Activated CD4-positive, alpha-beta T cell treated with anti-CD3 and anti-CD28 coated beads, Interleukin-2, amount 10 ng/mL, durations not matched to agents 7 days and 5 days (primary cell): ENCODE measurements around the gene ENGASE. TPM values are rescaled to one million over a fixed set of nuclear protein-coding genes. Genes with fewer than 3 reads are reported as not detected.

Experiments used
- CTCF ChIA-PET: fragments of 350-600 bp; sonication (Branson Sonifier 250); formaldehyde crosslinking; loops from one replicate; lab custom pipeline; 2021; ENCODE audit warnings: antibody characterized with exemption; lab: Charles Lee
- POLR2A ChIA-PET: fragments of 350-600 bp; sonication (Branson Sonifier 250); formaldehyde crosslinking; loops from one replicate; lab custom pipeline; 2021; ENCODE audit warnings: antibody characterized with exemption; lab: Charles Lee
- DNase-seq: peaks from one replicate; pipeline ENCODE4 v3.0.0-alpha.2; 2020
- H3K27ac Mint-ChIP-seq: one replicate; pipeline ENCODE4 v1.8.0; 2021; ENCODE audit warnings: mild to moderate bottlenecking, moderate library complexity, mixed read lengths
- H3K27me3 Mint-ChIP-seq: one replicate; pipeline ENCODE4 v1.8.0; 2021; ENCODE audit warnings: mixed read lengths
- H3K36me3 Mint-ChIP-seq: one replicate; pipeline ENCODE4 v1.8.0; 2021; ENCODE audit warnings: low read depth, mixed read lengths
- H3K4me1 Mint-ChIP-seq: one replicate; pipeline ENCODE4 v1.8.0; 2021; ENCODE audit warnings: mixed read lengths
- H3K4me3 Mint-ChIP-seq: one replicate; pipeline ENCODE4 v1.8.0; 2021; ENCODE audit warnings: mild to moderate bottlenecking, moderate library complexity, mixed read lengths
- H3K9me3 Mint-ChIP-seq: one replicate; pipeline ENCODE4 v1.8.0; 2021; ENCODE audit warnings: mixed read lengths
- total RNA-seq, 2 experiments: library from RNA; stranded (reverse); gene quantifications; one replicate each; pipeline ENCODE4 v1.2.3, GENCODE V29; 2021

The ENGASE gene
- total RNA-seq, 2 experiments from 2014 or later: 30.8 to 36.1 TPM

DNA sequence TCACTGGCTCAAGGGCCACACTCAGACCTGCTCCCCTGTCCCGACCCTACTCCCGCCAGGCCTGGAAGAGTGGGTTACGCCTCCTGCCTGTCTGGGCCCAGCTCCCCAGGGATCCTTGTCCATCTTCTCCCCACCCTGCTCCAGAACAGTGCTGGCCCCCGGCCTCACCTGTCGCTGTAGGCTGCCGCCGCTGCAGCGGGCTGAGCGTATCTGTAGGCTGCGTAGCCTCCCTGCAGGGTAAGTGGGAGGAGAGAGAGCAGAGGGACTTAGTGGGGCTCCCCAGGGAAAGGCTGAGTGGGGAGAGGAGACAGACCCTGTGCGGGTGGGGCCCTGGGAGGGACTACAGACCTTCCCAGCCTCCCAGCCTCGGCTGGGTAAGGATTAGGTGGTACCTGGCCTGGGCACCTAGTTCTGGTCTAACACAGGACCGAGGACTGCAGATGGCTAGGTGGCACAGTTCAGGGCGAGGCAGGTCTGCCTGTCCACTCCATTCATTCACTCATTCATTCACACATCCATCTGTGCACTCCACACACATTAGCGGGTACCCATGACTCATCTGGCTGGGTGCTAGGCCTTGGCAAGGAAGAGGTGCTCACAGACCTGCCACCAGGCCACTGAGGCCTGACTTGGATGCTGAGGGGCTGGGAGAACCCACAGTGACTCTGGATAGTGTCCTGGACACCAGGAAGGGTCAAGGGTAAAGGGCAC is 20.9 kb downstream of the ENGASE start:
- CTCF ChIA-PET: interaction anchor here (0.6 kb wide), 1 partner anchor 173 kb away, joined by 6 read pairs; no protein-coding TSS in a partner anchor
- no peaks in the 10 kb centered on the region for H3K9me3 Mint-ChIP-seq
- H3K4me1 Mint-ChIP-seq: peaks cover 13% of the 10 kb centered on the region
- POLR2A ChIA-PET: no interaction called here
- H3K4me3 Mint-ChIP-seq: no peak overlapping the region
- DNase-seq: no peak
- H3K27ac Mint-ChIP-seq: no peak overlapping the region
- no peaks in the 10 kb centered on the region for H3K36me3 Mint-ChIP-seq
- peaks cover 21% of the 10 kb centered on the region for H3K27me3 Mint-ChIP-seq

GRCh38 chr17:79096477-79096876 is 21.9 kb downstream of the ENGASE start:
- Mint-ChIP-seq H3K27me3 (peaks cover 21% of the 10 kb centered on the region), H3K9me3 (no peaks in the 10 kb centered on the region), H3K4me1 (peaks cover 13% of the 10 kb centered on the region), H3K27ac (no peak overlapping the region), H3K4me3 (no peak overlapping the region), H3K36me3 (no peaks in the 10 kb centered on the region)
- no peak for DNase-seq
- ChIA-PET CTCF (interaction anchor here (0.7 kb wide), 1 partner anchor 24 kb away, joined by 3 read pairs; no protein-coding TSS in a partner anchor), POLR2A (no interaction called here)

DNA sequence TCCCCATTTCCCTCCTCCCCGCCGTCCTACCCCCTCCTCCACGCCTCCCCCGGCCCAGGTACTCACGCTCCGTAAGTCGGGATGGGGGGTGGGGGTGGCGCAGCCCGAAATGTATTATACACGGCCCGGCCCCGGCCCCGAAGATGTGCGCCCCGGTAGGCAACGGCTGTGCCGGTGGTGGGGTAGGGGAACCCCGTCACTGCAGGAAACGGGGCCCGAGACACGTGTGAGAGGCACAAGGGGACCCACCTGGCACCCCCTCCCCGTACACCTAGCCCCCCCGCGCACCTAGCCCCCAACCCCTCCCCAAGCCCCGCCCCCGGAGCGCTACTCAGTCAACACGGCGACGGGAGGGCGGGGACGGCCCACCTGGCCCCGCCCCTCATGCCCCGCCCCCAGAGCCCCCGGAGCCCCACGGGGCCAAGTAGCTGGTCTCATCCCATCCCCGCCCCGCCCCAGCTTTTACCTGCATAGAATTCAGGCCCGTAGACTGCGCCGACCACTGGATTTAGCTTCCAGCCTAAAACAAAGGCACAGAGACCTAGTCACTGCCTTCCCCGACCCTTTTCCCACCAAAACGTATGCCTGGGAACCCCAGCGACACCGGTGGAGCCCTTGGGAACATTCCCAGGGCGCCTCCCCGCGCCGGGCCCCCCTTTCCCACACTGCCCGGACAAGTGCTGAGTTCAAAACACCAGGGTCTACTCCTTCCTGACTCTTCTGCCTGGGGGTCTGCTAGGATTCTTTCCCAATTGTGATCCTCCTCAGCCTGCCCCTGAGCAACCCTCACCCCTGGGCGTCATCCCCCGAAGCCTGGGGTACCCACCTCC is 22.8 kb downstream of the ENGASE start:
- H3K27me3 Mint-ChIP-seq: peaks cover 20% of the 10 kb centered on the region
- DNase-seq: no peak
- no peaks in the 10 kb centered on the region for H3K36me3 Mint-ChIP-seq
- POLR2A ChIA-PET: no interaction called here
- H3K27ac Mint-ChIP-seq: no peak overlapping the region
- CTCF ChIA-PET: no interaction called here
- no peak overlapping the region for H3K4me3 Mint-ChIP-seq
- no peaks in the 10 kb centered on the region for H3K9me3 Mint-ChIP-seq
- peaks cover 10% of the 10 kb centered on the region for H3K4me1 Mint-ChIP-seq

DNA sequence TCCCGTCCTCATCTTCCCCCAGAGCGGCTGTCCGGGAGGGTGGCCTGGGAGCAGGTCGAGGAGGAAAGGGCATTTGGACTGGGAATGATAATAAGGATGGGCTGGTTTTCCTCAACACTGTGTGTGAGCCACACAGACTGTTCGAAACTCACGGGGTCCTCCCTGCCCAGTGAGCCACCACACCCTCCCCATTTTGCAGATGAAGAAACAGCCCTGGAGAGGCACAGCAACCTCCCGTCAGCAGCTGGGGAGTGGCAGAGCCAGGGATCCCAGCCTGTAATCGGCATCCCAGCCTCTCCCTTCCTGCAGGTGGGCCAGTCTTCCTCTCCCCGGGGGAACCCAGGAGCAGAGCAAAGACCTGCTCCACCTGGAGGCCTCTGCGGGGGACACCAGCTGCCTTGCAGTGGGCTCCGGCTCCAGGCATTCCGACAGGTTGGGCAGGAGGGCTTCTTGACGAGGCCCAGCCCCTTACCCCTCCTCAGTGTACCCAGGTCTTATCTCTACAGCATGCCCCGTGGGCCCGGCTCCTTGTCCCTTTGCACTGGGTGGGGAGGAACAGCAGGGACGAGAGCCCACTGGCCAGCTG is 23.8 kb downstream of the ENGASE start:
- H3K4me1 Mint-ChIP-seq: peaks cover 5% of the 10 kb centered on the region
- no peaks in the 10 kb centered on the region for H3K9me3 Mint-ChIP-seq
- POLR2A ChIA-PET: no interaction called here
- CTCF ChIA-PET: interaction anchor here (0.9 to 1.3 kb wide), 2 partner anchors 13 to 303 kb away, joined by 3 read pairs; no protein-coding TSS in a partner anchor
- no peak overlapping the region for H3K27ac Mint-ChIP-seq
- peaks cover 22% of the 10 kb centered on the region for H3K27me3 Mint-ChIP-seq
- no peaks in the 10 kb centered on the region for H3K36me3 Mint-ChIP-seq
- no peak overlapping the region for H3K4me3 Mint-ChIP-seq
- no peak for DNase-seq

DNA sequence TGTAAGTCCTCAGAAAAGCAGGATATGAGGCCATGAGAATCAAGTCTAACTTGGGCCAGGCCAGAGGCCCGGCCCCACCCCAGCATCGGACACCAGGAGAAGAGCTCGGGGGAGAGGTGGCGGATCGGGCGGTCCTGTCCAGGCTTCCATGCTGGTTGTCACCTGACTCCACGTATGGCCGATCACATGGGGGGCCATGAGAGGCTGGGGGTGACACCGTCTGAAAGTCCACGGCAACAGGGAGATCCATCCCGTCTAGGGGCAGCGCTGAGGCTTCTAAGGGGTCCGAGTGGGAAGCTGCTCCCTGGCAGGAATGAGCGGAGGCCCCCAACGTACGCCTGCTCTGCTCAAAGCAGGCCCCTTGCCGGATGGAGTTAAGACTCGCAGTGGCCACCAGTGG is 25.8 kb downstream of the ENGASE start:
- DNase-seq: no peak
- Mint-ChIP-seq H3K4me1 (peaks cover 3% of the 10 kb centered on the region), H3K36me3 (no peaks in the 10 kb centered on the region), H3K27me3 (peaks cover 19% of the 10 kb centered on the region), H3K4me3 (no peak overlapping the region), H3K27ac (no peak overlapping the region), H3K9me3 (no peaks in the 10 kb centered on the region)
- CTCF ChIA-PET: no interaction called here
- POLR2A ChIA-PET: no interaction called here

- Mint-ChIP-seq H3K4me1 (peaks cover 3% of the 10 kb centered on the region), H3K27me3 (peaks cover 19% of the 10 kb centered on the region), H3K4me3 (no peak overlapping the region), H3K9me3 (no peaks in the 10 kb centered on the region), H3K27ac (no peak overlapping the region), H3K36me3 (no peaks in the 10 kb centered on the region)
- POLR2A ChIA-PET: no interaction called here
- no peak for DNase-seq
- CTCF ChIA-PET: no interaction called here
Observed at GRCh38 chr17:79101111-79101673, 26.6 kb downstream of the ENGASE start.

DNA sequence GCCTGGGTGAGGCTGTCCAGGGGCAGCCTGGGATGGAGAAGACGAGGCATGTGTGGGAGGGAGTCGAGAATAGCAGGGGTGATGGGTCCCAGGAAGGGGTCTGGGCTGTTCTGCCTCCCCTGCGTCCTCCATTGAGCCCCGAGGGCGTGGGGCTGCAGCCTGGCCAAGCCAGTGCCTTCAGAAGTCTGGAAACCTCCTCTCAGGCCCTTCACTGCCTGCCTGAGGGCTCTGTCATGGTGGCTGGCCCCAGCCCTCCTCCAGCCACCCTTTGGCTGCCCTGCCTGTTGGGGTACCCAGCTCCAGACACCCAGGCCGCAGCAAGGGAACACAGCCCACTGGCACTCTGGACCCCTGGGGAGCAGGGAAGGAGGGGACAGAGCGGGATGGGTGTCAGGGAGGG is 27.6 kb downstream of the ENGASE start:
- DNase-seq: no peak
- ChIA-PET POLR2A (no interaction called here), CTCF (no interaction called here)
- Mint-ChIP-seq H3K9me3 (no peaks in the 10 kb centered on the region), H3K36me3 (no peaks in the 10 kb centered on the region), H3K4me3 (no peak overlapping the region), H3K27me3 (peaks cover 14% of the 10 kb centered on the region), H3K27ac (no peak overlapping the region), H3K4me1 (peaks cover 3% of the 10 kb centered on the region)

DNA sequence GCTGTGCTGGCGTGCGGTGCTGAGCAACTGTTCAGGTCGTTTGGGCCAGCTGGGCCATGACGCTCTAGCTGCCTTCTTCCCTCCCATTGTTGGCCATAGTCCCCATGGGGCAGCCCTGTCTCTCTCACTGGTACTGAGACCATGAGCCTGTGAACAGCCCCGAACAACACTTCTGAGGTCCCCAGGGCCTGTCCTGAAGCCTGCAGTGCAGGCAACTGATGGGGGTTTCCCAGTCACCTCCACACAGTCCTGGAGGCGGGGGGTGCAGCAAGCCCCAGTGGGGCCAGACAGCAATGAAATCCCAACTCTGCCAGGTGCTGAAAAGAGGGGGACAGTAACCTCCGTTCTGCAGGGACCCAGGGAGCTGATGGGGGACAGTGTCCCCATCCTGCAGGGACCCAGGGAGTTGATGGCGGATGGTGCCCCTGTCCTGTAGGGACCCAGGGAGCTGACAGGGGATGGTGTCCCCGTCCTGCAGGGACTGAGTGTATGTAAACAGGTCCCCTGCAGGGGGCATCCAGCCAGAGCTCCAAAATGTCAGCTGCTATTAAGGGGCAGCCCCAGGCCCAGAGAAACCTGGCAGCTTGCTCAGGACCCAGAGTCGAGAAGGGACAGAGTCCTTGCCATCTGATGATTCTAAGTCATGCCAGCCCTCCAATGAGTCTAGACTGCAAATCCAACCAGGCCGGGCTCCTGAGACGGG is 30.4 kb downstream of the ENGASE start:
- no peak overlapping the region for H3K4me3 Mint-ChIP-seq
- H3K36me3 Mint-ChIP-seq: no peaks in the 10 kb centered on the region
- ChIA-PET POLR2A (no interaction called here), CTCF (interaction anchor here (1.5 kb wide), 1 partner anchor 17 kb away, joined by 4 read pairs; no protein-coding TSS in a partner anchor)
- no peaks in the 10 kb centered on the region for H3K9me3 Mint-ChIP-seq
- no peak for DNase-seq
- peaks cover 6% of the 10 kb centered on the region for H3K27me3 Mint-ChIP-seq
- H3K4me1 Mint-ChIP-seq: no peaks in the 10 kb centered on the region
- H3K27ac Mint-ChIP-seq: no peak overlapping the region

DNA sequence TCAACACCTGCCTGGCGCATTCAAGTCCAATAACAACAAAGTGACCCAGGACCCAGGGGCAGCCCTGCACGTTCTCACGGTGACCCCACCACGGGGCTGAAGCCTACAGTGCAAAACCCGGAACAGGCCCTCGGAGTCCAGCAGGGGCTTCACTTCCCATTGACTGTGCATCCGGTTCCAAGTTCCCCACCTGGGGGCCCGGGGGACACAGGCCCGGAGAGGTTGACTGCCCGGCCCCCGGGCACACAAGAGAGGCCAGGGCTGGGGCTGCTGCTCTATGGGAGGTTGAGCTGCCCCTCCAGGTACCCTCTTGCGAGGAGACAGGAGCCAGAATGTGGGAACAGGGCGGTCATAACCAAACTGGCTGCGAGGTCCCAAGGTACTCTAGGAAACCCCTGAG is 31.3 kb downstream of the ENGASE start:
- ChIA-PET CTCF (no interaction called here), POLR2A (no interaction called here)
- Mint-ChIP-seq H3K4me1 (no peaks in the 10 kb centered on the region), H3K9me3 (no peaks in the 10 kb centered on the region), H3K27ac (no peak overlapping the region), H3K36me3 (no peaks in the 10 kb centered on the region), H3K27me3 (peaks cover 6% of the 10 kb centered on the region), H3K4me3 (no peak overlapping the region)
- no peak for DNase-seq

- Mint-ChIP-seq H3K36me3 (no peaks in the 10 kb centered on the region), H3K4me1 (no peaks in the 10 kb centered on the region), H3K27me3 (peaks cover 6% of the 10 kb centered on the region), H3K27ac (no peak overlapping the region), H3K4me3 (no peak overlapping the region), H3K9me3 (no peaks in the 10 kb centered on the region)
- CTCF ChIA-PET: no interaction called here
- POLR2A ChIA-PET: no interaction called here
- DNase-seq: no peak
Observed at GRCh38 chr17:79106958-79107357, 32.3 kb downstream of the ENGASE start.

GRCh38 chr17:79107499-79108231 is 33.0 kb downstream of the ENGASE start:
- H3K9me3 Mint-ChIP-seq: no peaks in the 10 kb centered on the region
- DNase-seq: no peak
- ChIA-PET CTCF (no interaction called here), POLR2A (no interaction called here)
- no peaks in the 10 kb centered on the region for H3K36me3 Mint-ChIP-seq
- H3K4me1 Mint-ChIP-seq: no peaks in the 10 kb centered on the region
- H3K27me3 Mint-ChIP-seq: peaks cover 6% of the 10 kb centered on the region
- H3K27ac Mint-ChIP-seq: peak overlapping the region; percentile 13
- no peak overlapping the region for H3K4me3 Mint-ChIP-seq
